Measurements from ENCODE around the gene MARCHF10.

- TF ChIP-seq CTCF (IDR thresholded peaks at IDR 0.05; ENCODE audit: low read depth, low read length) (no peak), EZH2phosphoT487 (IDR thresholded peaks at IDR 0.05; ENCODE audit: low read depth) (no peak)
Observed at GRCh38 chr17:62712171-62712581, 95.9 kb downstream of the MARCHF10 start.

All from OCI-LY3 (cell line).